ENCODE results near the gene THSD7A.

The THSD7A gene

GRCh38 chr7:11332186-11332864, 499.7 kb downstream of the THSD7A start:
- DNase-seq (ENCODE audit: low read depth in 2 of 2): no peak

DNA sequence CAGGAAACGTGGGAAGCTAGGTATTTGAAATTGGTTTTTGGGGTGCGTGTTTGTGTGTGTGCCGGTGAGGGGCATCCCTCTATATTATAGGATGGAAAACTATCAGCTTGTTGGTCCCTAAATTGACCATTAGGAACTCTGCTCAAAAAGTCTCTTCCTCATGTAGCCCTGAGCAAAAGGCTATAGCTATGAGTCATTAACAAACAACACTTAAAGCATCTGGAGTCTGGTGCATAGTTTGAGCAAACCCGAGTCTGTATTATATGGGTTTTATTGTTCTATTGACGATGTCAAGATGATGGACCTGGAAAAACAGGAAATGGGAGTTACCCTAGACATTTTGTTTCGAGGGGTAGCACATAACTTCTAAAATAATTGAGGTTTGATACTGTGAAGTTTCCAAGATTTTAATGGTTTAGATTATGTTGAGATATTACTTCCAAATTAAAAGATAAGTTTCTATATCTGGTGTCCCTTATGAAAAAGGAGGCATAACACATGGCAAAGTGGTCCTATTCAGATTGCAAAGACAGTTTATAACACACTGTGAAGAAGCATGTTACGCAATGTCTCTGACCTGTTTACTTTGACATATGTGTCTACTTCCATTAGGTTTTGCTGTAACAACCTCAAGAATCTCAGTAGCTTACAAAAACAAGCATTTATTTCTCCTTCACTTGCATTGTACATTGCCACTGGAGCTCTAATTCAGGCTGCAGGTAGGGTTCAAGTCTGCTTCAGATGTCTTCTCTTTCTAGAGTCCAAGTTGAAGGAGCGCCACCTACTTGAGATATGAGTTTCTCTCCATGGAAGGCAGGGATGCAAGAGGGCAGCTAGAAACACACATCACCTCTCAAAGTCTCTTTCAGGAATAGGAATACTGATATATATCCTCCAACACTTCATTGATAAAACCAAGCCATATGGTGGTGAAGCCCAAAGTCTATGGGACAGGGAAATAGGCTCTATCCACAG, 500.6 kb downstream of the THSD7A start:
- DNase-seq (ENCODE audit: low read depth in 2 of 2): no peak

- no peak for DNase-seq (ENCODE audit: low read depth in 2 of 2)
These were observed 501.3 kb downstream of the THSD7A start for GRCh38 chr7:11330717-11331116.

GRCh38 chr7:11330208-11330607, 501.8 kb downstream of the THSD7A start:
- DNase-seq (ENCODE audit: low read depth in 2 of 2): no peak

DNA sequence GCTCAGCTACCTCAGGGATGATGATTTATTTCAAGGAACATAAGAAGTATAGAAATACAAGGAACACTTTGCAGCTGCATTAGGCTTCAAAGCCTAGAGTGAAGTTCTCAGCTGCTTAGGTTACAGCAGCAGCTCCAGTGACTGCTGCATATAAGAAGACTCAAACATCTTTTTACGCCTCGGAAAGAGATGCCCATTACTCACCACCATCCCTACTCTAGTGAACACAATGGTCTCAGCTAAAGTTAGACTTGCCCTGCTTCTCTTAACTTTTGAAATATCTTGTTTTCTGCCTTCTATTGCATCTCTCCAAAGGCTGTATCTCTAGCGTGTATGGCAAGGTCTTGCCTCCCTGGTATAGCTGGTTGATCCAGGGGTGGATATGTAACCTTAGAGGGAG, 502.4 kb downstream of the THSD7A start:
- no peak for DNase-seq (ENCODE audit: low read depth in 2 of 2)

DNA sequence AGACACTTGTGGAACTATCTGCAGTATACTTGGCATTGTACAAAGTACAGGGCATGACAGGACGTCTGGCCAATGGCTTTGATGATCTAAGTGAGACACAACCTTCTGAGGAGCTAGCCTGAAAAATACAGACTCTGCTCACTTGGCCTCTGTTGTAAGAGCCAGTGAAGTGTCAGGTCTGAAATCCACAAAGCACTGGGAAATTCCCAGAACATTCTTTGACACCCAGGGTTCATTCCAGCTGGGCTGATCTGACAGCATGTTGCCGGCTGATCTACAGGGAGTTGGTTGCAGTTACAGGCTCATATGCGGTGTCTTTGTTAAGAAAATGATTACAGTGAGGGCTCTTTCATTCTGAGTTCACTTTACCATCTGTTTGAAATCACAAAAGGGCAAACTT, 503.7 kb downstream of the THSD7A start:
- DNase-seq (ENCODE audit: low read depth in 2 of 2): no peak

- no peak for DNase-seq (ENCODE audit: low read depth in 2 of 2)
These were observed 504.4 kb downstream of the THSD7A start for GRCh38 chr7:11327633-11328032.
